Measurements from ENCODE around the gene CDC42BPA.

The CDC42BPA gene

GRCh38 chr1:227335242-227336020, 17.1 kb upstream of the CDC42BPA start:
- no peak for DNase-seq

DNA sequence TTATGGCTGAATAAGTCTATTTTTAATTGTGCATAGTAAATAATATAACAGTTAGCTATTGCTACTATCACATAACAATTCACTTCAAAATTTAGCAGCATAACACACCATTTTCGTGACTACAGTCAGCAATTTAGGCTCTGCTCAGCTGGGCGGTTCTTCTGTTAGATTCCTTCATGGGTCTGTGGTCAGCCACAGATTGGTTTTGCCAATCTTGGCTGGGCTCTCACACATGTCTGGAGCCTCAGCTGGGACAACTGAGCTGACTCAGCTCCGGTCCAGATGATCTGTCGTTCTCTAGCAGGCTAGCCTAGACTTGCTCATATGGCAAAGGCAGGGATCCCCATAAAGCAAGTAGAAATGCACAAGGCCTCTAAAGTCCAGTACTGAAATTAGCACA, 15.1 kb upstream of the CDC42BPA start:
- no peak for DNase-seq

- DNase-seq = no peak
These were observed 12.2 kb upstream of the CDC42BPA start for GRCh38 chr1:227330279-227331076.

DNA sequence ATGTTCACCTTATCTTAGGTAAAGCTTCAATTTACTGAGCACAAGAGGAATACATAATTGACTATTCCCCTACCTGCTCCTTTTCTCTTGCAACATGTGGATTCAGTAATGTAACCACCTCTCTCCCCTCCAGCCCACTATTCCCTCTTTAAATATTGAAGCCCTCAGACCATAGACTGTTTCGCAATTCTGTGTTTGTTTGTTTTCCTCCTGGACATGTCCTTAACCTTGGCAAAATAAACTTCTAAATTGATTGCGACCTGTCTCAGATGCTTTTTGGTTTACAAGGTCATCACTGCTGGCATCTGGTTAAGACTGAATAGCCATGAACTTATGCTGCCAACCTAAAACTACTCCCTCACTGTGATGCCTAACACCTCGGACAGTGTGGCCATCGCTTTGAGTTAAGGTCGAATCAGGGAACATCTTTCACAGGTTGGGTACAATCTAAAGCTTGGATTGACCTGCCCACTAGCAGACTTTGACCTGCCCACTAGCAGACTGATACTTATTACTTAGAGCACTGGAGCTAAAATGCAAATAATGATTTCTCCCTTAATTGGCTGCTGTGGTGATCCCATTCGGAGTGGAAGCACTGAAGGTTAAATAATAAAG, 10.2 kb upstream of the CDC42BPA start:
- DNase-seq = no peak

GRCh38 chr1:227325156-227325555, 6.9 kb upstream of the CDC42BPA start:
- DNase-seq = no peak

- DNase-seq = no peak
These were observed 5.6 kb upstream of the CDC42BPA start for GRCh38 chr1:227323967-227324268.

DNA sequence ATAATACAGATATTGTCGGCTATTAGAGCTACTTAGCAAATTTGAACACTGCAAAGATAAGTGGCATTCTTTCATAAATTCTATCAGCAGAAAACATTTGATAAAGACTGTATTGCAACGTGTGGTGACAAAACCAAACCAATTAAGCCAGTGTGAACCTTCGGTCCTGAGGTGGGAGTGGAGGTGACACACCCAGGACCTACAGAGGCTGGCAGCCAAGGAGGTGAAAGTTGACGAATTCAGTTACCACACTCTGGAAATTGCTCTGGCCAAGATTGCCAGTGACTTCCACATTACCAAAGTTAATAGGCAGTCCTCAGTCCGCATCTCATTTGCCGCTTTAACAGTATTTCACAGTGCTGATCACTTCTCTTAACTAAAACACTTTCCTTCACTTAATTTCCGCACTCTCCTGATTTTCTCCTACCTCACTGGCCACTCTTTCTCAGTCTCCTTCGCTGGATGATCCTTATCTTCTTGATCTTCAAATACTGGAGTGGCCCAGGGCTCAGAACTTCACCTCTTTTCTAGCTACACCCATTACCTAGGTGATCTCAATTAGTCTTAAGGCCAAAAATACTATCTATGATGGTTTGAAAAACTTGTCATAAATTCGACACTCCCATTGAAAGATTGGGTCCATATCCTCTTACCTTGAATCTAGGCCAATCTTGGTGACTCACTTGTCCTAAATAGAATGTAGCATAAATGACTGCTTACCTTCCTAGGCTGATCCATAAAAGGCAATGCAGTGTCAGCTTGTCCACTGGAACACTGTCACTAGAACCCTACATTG, 5.1 kb upstream of the CDC42BPA start:
- DNase-seq = no peak

- DNase-seq = no peak
These were observed 4.1 kb upstream of the CDC42BPA start for GRCh38 chr1:227322376-227322775.

- no peak for DNase-seq
These were observed 2.7 kb upstream of the CDC42BPA start for GRCh38 chr1:227321035-227321434.

DNA sequence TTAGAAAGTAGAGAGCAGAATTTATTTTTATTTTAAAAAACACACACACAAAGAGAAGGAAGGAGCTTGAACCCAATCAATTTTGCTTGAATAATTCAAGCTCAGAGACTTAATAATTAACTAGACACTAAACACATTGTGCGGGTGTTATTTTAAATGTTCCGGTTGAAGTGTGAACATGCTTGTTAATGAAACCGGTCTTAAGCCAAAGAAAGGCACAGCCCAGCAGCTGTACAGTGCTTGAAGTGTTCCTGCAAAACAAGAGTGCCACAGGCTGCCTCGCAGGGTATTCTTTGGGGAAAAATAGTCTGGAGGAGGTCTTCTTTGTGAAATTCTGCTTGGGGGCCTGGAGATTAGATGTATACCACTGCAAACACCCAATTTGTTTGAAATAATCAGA, 2.2 kb upstream of the CDC42BPA start:
- DNase-seq = no peak

GRCh38 chr1:227318853-227319607, 738 bp upstream of the CDC42BPA start:
- no peak for DNase-seq

DNA sequence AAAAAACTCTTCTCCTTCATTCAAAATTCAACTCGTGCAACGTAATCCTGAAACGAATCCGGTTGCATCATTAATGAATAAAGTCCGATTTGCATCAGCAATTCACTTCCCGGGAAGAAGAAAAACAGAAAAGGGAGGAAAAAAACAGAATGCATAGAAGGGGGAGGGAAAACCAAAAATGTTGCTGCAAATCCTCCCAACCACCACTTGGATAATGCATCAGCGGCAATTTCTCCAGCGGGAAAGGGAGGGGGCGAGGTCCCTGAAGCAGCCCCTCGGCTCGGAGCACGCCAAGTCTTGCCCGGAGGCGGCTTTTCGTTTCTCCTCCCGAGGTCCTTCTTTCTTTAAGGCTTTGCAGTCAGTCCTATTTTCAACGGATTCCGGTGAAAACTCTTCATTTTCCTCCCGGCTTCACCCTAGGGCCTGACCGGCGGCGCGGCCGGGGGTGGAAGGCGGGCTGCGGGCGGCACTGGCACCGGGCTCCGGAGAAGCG, 723 bp downstream of the CDC42BPA start:
- no peak for DNase-seq

GRCh38 chr1:227317011-227317451, 1.3 kb downstream of the CDC42BPA start:
- no peak for DNase-seq

DNA sequence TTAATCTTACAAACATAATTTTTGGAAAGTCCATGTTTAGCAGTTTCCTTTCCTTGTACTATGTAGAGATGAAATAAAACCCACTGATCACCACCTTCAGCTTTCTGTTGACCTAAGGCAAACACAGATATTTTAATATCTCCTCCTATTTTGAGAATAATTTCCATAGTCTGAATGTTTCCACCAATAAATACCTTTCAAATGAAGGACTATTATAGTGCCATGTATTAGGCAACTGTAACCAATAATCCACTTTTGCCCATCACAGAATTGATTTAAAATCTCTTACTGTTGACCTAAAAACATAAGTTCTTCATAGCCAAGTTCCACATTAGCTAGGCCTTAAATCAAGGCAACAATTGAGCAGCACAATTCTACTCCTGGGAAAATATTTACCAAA, 1.8 kb downstream of the CDC42BPA start:
- DNase-seq = no peak

GRCh38 chr1:227315629-227316346, 2.5 kb downstream of the CDC42BPA start:
- DNase-seq = no peak

GRCh38 chr1:227314014-227314848, 4.1 kb downstream of the CDC42BPA start:
- no peak for DNase-seq

DNA sequence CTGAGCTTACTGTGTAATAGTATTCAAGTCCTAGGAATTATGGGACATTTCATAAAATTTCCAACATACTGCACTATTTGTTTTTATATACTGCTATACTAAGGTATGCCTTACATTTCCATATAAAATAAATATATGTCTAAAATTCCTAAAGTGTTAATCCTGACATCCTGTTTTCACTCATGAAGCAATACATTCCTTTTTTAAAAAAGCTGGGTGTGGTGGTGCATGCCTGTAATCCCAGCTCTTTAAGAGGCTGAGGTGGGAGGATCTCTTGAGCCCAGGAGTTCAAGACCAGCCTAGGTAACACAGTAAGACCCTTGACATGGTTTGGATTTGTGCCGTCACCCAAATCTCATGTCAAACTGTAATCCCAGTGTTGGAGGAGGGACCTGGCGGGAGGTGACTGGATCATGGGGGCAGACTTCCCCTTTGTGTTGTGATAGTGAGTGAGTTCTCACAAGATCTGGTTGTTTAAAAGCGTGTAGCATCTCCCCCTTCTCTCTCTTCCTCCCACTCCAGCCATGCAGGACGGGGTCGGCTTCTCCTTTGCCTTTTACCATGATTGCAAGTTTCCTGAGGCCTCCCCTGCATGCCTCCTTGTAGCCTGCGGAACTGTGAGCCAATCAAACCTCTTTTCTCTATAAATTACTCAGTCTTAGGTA, 5.8 kb downstream of the CDC42BPA start:
- DNase-seq = no peak

DNA sequence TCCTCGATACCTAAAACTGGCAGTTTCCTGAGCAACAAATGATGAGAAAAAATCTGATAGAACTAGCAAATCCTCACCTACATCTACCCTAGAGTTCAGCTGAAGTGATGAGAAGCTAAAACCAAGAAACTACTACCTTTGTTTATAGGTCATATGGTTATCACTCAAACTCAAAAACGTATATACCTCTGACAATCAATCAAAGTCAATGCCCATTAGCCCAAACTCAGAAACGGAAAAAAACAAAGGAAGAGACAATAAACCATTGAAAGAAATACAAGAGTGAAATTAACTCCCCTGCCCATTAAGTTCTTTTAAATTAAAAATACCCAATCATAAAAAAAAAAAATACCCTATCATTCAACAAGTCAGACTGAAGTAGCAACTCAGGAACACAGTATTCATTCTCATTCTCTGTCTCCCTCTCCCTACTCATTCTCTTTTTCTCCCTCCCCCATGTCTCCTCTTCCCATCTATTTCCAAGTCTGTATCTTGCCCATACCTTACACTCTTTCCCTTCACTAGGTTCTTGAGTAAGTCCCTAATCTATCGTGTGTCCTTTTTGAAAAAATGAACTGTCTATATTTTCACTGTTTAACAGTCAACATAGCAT, 6.8 kb downstream of the CDC42BPA start:
- no peak for DNase-seq

Measured in CD4-positive, alpha-beta T cell treated with Interferon gamma for 1 hour (primary cell).